Measurements from ENCODE around the gene AQP1.

DNA sequence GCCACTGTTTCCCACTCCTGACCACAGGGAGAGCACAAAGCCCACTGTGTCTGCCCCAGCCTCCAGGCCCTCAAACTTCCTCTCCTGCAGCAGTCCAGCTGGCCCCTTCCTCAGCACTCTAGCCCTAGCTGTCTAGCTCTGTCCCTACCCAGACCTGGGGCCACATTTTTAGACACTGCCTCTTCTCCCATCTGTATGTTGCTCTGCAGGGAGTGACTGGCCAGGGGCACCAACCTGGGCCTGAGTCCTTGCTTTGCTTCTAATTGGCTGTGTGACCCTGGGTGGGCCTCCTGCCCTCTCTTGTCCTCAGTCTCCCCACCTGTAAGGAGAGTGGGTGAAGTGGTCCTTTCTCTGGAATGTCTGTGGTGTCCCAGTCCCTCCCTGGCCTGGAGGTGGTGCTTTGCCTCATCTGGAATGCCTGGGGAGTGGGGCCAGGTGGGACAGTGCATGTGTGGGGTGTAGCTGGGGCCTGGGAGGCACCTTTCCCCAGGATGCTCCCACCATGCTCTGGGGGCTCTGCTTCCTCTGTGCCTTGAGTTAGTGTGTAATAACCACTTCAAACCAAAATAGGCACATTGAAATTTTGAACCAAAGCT lies 25.1 kb downstream of the AQP1 start:
- TF ChIP-seq, protein P1, sequence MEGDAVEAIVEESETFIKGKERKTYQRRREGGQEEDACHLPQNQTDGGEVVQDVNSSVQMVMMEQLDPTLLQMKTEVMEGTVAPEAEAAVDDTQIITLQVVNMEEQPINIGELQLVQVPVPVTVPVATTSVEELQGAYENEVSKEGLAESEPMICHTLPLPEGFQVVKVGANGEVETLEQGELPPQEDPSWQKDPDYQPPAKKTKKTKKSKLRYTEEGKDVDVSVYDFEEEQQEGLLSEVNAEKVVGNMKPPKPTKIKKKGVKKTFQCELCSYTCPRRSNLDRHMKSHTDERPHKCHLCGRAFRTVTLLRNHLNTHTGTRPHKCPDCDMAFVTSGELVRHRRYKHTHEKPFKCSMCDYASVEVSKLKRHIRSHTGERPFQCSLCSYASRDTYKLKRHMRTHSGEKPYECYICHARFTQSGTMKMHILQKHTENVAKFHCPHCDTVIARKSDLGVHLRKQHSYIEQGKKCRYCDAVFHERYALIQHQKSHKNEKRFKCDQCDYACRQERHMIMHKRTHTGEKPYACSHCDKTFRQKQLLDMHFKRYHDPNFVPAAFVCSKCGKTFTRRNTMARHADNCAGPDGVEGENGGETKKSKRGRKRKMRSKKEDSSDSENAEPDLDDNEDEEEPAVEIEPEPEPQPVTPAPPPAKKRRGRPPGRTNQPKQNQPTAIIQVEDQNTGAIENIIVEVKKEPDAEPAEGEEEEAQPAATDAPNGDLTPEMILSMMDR (conservative IDR thresholded peaks at IDR 0.05; ENCODE audit: low read length): no peak
- no peak for TF ChIP-seq EZH2phosphoT487 (IDR thresholded peaks at IDR 0.05; ENCODE audit: borderline replicate concordance, low read depth, low read length)

All from OCI-LY7 (cell line).